ENCODE data around the gene NET1.
"Not testable (repeated sequence)": the region's sequence is repeated elsewhere in the genome, so short reads cannot be mapped to it uniquely, and the experiment has no call there.

Gene NET1, protein sequence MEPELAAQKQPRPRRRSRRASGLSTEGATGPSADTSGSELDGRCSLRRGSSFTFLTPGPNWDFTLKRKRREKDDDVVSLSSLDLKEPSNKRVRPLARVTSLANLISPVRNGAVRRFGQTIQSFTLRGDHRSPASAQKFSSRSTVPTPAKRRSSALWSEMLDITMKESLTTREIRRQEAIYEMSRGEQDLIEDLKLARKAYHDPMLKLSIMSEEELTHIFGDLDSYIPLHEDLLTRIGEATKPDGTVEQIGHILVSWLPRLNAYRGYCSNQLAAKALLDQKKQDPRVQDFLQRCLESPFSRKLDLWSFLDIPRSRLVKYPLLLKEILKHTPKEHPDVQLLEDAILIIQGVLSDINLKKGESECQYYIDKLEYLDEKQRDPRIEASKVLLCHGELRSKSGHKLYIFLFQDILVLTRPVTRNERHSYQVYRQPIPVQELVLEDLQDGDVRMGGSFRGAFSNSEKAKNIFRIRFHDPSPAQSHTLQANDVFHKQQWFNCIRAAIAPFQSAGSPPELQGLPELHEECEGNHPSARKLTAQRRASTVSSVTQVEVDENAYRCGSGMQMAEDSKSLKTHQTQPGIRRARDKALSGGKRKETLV

DNA sequence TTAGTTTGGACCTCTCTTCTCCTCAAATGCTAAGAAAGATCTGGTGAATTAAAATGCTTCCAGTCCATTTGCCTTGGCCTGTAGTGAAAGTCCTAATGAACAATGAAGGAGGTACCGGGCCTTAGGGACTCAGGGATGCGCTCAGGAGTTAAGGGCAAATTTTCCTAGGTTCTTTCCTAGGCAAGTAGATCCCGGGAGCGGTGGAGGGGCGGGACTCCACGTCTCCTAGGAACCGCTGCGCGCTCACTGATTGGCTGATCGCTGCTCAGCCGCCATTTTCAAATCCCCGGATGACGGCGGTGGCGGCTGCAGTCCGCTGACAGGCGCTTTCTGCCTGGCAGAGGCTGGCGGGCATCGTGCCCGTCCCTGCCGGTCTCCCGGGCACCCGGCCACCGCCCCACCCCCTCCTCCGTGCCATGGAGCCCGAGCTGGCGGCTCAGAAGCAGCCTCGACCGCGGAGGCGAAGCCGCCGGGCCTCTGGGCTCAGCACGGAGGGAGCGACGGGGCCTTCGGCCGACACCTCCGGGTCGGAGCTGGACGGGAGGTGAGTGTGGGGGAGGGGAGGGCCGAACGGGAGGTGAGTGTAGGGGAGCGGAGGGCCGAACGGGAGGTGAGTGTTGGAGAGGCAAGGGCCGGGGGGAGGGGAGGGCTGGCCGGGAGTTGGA is at the start of gene NET1:
Gene NET1, plus strand, starts transcription at position 281 of the 665 bp plus-strand sequence. Its CDS starts 136 bp downstream, at position 417.
- ATAC-seq (peak; percentile 91), DNase-seq (peak; percentile 82)

DNA sequence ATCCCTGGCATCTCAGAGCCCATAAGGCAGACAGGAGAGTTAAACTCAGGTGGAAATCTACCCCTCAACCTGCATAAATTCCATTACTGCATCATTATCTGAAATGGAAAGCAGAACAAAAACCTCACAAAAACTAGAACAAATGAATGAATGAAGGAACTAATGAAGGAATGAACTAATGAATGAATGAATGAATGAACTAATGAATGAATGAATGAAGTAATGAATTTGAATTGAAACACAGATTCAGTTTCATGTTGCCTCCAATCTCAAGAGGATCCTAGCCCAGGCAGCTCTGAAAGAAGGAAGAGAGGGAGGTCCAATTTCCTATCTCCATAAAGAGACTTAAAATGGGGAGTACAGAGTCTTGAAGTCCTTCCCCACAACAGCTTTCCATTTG is 49.5 kb upstream of the NET1 start:
- ATAC-seq (no peak), DNase-seq (no peak)

DNA sequence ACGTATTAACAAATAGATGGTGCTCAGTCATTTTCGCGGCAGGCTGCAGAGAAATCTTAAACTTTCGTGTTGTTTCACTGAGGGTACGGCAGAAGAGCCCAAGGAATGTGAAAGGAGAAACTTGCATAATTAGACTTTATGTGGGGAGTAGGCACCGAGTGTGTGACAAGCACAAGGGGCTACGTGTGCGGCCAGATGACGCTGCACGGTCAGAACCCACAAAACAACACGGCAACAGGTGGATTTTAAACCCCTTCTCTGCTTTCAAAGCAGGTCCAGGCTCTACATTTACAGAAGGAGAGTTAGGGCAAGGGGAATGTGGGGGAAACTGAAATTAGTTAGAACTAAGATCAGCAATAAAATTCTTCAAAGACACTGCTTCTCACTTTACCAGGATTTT is 48.0 kb upstream of the NET1 start:
- DNase-seq, result no peak
- no peak for ATAC-seq

DNA sequence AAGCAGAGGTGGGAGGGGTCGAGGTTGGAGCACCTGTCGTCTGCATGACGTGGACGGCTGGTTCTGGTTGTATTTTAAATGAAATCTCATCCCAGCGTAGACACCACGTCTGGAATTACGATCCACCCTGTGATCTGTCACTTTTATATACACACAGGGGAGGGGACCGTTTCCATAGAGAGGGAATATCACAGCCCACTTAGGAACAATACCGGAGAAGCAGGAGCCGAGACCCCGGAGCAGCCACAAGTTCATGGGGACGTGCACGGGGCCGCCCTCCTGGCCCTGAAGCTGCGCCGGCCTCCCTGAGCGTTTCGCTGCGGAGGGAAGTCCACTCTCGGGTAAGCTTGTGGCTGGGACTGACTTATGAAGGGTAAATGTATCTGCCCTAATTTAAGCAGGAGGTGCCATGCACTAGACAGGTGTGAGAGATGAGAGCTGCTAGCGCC is 47.4 kb upstream of the NET1 start, which contains the start of gene UCN3:
Gene UCN3, plus strand, starts transcription at position 77 of the 449 bp plus-strand sequence. CDS start 8,755 bp downstream, outside the sequence.
- no peak for ATAC-seq
- no peak for DNase-seq

DNA sequence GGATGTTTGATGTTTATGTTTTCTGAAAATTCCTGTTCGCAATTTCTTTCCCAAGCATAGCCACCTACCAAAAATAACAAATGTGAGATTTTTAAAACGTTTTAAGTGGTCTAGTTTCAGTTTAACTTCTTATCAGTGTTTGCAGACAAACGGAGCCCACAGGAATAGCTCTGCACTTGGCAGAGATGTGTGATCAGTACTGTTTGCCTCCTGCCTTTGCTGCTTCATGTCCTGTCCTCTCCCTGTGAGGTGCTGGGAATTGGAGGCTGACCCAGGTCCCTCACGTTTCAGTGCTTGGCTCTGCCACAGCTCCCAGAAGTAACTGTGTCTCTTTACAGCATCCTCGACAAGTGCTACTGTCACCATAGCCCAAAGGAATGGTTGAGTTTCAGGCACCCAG is 46.4 kb upstream of the NET1 start:
- DNase-seq (no peak), ATAC-seq (no peak)

DNA sequence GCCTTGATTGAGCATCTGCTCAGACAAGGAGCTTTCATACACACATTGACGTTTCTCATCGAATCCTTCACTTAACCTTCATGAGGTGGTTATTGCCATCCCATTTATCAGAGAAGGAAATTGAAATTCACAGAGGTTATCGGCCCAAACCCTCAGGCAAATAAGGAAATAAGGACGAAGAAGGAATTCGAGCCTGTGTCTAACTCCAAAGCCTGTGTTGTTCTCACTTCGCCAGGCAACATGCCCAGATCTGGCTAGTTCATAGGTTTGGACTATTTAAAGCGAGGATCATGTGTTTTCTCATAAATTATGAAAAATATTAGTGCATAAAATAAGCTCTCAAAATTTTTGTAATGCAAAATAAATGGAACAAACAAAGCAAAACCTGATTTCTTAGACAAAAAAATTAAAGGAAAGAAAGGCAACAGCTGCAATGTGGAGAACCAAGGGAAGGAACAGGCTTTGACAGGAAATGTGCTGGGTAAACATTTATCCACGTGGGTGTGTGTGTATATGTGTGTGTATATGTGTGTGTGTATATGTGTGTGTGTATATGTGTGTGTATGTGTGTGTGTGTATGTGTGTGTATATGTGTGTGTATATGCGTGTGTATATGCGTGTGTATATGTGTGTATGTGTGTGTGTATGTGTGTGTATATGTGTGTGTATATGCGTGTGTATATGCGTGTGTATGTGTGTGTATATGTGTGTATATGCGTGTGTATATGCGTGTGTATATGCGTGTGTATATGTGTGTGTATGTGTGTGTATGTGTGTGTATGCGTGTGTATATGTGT is 42.8 kb upstream of the NET1 start:
- DNase-seq (no peak), ATAC-seq (no peak)

DNA sequence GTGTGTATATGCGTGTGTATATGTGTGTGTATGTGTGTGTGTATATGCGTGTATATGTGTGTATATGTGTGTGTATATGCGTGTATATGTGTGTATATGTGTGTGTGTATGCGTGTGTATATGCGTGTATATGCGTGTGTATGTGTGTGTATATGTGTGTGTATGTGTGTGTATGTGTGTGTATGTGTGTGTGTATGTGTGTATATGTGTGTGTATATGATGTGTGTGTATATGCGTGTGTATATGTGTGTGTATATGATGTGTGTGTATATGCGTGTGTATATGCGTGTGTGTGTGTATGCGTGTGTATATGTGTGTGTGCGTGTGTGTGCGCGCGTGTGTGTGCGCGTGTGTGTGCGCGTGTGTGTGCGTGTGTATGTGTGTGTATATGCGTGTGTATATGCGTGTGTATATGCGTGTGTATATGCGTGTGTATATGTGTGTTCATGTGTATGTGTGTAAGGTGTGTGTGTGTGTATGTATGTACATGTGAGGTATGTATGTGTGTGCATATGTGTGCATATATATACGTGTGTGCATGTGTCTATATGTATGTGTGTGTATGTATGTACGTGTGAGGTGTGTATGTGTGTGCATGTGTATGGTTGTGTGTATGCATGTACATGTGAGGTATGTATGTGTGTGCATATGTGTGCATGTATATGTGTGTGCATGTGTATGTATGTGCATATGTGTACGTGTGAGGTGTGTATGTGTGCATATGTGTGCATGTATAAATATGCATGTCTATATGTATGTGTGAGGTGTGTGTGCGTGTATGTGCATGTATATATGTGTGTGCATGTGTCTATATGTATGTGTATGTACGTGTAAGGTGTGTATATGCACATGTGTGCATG is 41.6 kb upstream of the NET1 start:
- ATAC-seq (no peak), DNase-seq (no peak)

DNA sequence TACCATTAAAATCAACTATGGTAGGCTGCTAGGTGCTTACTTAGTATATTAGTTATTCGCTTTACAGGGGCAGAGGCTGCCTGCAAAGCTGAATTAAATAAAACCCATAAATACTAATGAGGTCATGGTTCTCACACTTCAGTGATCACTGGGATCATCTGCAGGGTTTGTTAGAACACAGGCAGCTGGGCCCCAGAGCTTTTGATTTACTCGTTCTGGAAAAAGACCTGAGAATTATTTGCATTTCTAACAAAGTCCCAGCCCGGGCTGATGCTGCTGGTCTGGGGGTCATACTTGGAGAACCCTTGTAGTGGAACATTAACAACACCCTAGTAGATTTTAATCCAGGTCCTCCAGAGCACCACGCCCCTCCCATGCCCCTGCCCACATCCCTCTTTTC is 39.0 kb upstream of the NET1 start:
- no peak for DNase-seq
- no peak for ATAC-seq

DNA sequence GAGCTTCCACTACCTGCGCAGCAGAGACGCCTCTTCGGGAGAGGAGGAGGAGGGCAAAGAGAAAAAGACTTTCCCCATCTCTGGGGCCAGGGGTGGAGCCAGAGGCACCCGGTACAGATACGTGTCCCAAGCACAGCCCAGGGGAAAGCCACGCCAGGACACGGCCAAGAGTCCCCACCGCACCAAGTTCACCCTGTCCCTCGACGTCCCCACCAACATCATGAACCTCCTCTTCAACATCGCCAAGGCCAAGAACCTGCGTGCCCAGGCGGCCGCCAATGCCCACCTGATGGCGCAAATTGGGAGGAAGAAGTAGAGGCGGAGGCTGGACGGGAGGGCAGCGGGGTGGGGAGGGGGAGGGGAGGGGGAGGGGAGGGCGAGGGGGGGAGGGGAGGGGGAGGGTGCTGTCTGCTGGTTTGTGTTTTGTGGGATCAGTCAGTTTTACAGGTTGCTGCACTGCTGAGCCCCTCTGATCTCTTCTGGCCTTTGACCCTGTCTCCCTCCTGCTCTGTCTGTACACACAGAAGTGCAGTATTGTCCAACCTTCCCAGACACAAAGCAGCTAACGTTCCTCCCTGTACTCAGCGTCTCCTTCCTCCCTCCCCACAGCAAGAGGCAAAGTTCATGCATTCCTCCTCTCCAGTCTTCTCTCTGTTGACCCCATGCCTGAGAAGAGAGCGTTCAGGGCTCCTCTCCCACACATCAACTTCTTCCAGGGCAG is 38.3 kb upstream of the NET1 start:
- ATAC-seq (no peak), DNase-seq (no peak)

DNA sequence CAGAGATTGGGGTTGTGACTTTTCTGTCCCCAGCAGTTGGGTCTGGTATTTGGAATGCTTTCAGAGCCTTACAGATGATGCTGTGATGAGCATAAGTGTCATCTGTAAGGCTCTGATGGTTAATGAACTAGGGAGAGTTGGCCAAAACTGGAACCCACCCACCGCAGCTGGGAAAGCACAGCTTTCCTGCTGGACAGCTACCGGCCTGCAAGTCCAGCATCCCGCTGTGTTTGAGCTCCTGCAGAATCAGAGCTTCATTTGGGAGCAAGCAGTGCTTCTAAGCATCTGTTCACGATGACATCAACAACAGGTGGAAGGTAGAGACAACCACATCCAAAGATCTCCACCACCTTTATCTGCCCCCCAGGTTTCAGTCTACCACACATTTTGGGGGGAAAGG is 35.9 kb upstream of the NET1 start:
- no peak for DNase-seq
- ATAC-seq, result no peak

DNA sequence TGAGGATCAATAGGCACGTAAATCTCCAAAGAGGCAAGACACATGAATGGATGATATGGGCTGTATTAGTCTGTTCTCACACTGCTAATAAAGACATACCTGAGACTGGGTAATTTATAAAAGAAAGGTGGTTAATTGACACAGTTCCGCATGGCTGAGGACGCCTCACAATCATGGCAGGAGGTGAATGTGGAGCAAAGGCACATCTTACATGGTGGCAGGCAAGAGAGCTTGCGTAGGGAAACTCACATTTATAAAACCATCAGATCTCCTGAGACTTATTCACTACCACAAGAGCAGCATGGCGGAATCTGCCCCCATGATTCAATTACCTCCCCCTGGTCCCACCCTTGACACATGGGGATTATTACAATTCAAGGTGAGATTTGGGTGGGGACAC is 33.2 kb upstream of the NET1 start:
- DNase-seq, ATAC-seq: not testable (repeated sequence)

DNA sequence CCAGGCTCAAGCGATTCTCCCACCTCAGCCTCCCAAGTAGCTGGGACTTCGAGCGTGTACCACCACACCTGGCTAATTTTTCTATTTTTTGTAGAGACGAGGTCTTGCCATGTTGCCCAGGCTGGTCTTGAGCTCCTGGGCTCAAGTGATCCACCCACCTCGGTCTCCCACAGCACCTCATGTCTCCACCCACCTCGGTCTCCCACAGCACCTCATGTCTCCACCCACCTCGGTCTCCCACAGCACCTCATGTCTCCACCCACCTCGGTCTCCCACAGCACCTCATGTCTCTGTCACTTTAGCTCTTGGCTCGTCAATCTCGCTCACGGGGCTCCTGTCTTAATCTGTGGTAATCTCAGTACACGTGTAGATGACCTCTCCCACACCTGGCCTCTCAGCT is 32.0 kb upstream of the NET1 start:
- DNase-seq, ATAC-seq: not testable (repeated sequence)

DNA sequence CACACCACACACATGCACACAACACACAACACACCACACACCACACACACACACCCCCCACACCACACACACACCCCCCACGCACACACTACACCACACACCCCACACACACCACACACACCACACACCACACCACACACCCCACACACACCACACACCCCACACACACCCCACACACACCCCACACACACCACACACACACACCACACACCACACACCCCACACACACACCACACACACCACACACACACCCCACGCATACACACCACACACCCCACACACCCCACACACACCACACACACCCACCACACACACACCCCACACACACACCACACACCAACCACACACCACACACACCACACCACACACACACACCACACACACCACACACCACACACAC is 31.2 kb upstream of the NET1 start:
- DNase-seq (no peak), ATAC-seq (no peak)

DNA sequence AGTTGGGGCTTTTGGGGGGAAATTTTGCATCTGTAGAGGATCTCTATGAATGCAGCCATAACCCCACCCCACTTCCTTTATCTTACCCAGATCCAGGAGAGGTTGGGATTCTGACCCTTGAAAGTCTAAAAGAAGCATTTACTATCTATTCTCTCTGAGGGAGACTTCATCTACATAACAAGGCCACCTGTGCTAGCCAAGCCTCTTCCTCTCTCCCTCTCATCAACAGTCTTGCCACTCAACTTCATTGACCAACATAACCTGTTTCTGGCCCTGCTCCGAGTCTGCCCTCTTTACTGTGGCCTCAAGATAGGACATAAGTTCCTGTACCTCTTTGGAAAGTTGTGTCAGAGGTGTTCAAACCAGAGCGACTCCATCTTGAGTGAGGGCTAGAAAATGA is 27.1 kb upstream of the NET1 start:
- ATAC-seq (no peak), DNase-seq (no peak)

DNA sequence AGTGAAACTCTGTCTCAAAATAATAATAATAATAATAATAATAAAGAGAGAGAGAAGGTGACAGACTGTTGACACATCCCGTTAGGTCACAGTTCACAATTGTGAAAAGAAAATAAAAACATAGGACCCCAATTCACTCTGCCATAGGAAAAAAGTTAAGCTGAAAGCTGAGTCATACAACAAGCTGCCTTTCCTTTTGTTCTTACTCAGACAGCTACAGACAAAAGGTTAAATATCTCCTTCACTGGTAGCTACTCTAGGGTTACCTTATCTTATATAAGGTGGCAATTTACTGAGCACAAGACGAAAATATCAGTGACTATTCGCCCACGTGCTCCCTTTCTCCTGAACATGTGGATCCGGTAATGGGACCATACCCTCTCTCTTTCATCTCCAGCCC is 25.2 kb upstream of the NET1 start:
- DNase-seq (no peak), ATAC-seq (no peak)

DNA sequence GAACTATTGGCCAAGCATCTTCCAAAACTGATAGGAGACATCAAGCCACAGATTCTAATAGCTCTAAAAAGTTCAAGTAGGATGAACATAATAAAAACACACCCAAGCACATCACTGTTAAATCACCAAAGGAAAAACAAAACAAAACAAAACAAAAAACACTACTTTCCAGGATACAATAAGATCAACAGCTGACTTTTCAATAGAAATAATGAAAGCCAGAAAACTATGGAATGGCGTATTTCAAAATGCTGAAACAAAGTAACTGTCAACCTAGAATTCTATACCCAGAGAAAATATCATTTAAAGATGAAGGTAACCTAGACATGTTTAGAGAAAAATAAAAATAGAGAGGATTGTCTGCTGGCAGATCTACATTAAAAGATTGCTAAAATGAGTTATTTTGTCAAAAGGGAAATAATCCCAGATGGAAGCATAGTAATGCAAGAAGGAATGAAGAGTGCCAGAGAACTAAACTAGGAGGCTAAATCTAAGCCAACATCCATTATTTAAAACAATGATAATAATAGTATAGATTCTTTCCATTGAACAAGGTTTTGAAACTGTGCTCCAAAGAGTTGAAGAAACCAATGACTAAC is 21.7 kb upstream of the NET1 start:
- no peak for ATAC-seq
- no peak for DNase-seq

DNA sequence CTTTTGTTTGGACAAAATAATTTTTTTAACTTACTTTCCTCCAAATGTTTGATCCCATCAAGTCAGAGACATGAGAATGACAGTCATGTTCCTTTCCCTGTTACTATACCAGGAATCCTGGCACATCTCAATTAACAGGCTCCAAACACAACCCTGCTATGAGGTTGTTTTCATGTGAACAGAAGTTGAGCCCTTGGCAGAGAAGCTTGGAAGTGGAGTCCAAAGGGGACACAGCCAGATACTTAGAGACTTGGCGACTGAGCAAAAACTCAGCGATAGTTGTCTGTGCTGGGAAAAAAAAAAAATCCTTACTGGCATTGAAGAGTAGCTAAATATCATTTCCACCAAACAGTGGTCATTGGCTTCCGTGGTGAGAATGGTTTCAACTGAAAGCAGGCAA is 20.6 kb upstream of the NET1 start:
- DNase-seq, result no peak
- no peak for ATAC-seq

DNA sequence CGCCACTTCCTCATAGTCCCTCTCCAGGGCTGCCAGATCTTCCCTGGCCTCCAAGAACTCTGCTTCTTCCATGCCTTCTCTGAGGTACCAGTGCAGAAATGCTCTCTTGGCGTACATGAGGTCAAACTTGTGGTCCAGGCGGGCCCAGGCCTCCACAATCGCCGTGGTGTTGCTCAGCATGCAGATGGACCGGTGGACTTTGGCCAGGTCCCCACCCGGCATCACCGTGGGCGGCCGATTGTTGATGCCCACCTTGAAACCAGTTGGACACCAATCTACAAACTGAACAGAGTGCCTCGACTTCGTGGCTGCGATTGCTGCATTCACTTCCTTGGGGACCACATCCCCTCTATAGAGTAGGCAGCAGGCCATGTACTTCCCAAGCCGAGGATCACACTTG is 18.8 kb upstream of the NET1 start:
- no peak for ATAC-seq
- no peak for DNase-seq

DNA sequence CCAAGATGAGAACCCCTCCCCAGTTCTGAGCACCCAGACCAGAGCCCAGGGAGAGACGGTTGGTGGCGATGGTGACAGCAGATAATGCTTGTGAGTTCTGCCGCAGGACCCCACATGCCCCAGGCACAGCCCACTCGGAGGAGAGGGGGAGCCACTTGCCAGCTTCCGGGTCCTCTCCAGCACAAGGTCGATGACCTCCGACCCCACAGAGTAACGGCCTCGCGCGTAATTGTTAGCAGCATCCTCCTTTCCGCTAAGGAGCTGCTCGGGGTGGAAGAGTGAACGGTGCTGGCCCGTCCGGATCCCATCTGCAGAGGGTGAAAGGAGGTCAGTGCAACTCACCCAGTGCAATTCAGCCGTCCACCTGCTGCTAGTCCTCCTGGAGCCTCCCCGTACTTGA is 17.2 kb upstream of the NET1 start:
- DNase-seq, result no peak
- no peak for ATAC-seq

DNA sequence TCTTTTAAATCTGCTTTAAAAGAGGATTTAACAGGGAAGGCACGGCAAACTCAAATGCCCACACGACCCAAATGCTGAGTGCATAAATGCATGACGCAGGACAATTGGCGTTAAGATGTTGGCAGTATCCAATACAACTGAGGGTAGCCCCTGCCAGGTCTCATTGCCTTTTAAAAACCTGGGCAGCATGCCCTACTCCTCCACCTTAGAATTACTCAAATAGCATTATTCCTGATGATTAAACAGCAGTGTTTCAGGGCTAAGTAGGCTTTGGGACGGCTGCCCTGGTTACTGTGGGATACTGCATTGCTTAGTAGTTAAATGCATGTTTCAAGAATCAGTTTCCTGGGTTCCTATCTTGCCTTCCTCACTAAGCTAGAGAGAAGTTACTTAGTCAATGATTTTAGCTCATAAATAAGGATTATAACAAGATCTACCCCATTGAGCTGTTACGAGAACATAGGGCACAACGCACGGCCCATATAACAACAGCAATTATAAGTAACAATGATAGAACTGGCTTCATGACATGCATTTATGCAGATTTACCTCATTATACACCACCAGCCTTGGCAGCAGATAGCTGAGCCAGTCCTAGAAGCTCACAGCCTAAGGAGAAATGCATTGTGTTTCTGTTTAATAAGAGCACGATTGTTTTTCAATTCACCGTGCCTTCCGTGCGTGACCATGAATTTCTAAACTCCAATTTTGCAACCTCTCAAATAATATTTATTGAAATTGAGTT is 15.6 kb upstream of the NET1 start:
- no peak for DNase-seq
- ATAC-seq, result no peak
